Duodenal mucosa (tissue), 2 donors: Measurements from ENCODE around the gene SHLD1.
"Not testable (repeated sequence)": the region's sequence is repeated elsewhere in the genome, so short reads cannot be mapped to it uniquely, and the experiment has no call there.

Source experiments
- H3K27ac ChIP-seq: one replicate; pipeline ENCODE4 v1.7.0; 2013; ENCODE audit warnings: low read depth, low read length
- H3K27me3 ChIP-seq, 2 donors: one replicate each; pipeline ENCODE4 v1.7.0; 2013; ENCODE audit warnings: low read length in 2 of 2, control low read depth in 1 of 2; ENCODE audit not compliant: insufficient read depth in 2 of 2, control insufficient read depth in 1 of 2
- H3K36me3 ChIP-seq, 2 donors: one replicate each; pipeline ENCODE4 v1.7.0; 2013; ENCODE audit warnings: low read length in 2 of 2, control low read depth in 1 of 2; ENCODE audit not compliant: insufficient read depth in 2 of 2, control insufficient read depth in 1 of 2
- H3K4me1 ChIP-seq, 2 donors: one replicate each; pipeline ENCODE4 v1.7.0; 2013; ENCODE audit warnings: low read length in 2 of 2, control low read depth in 1 of 2; ENCODE audit not compliant: insufficient read depth in 2 of 2, control insufficient read depth in 1 of 2
- H3K4me3 ChIP-seq, 2 donors: one replicate each; pipeline ENCODE4 v1.7.0; 2013; ENCODE audit warnings: low read length in 2 of 2, low read depth in 1 of 2
- H3K9ac ChIP-seq, 2 donors: one replicate each; pipeline ENCODE4 v1.7.0; 2013; ENCODE audit warnings: low read length in 2 of 2, low read depth in 1 of 2
- H3K9me3 ChIP-seq, 2 donors: one replicate each; pipeline ENCODE4 v1.7.0; 2013; ENCODE audit warnings: low read length in 2 of 2, control low read depth in 1 of 2; ENCODE audit not compliant: control insufficient read depth in 1 of 2

SHLD1 gene

GRCh38 chr20:5734602-5735001 is 15.6 kb upstream of the SHLD1 start:
- H3K4me1 ChIP-seq: peaks cover 22 to 31% of the 10 kb centered on the region in 2 donors
- no peak overlapping the region for H3K4me3 ChIP-seq
- no peaks in the 10 kb centered on the region for H3K27me3 ChIP-seq
- H3K27ac ChIP-seq: no peak overlapping the region
- H3K36me3 ChIP-seq: no peaks in the 10 kb centered on the region
- H3K9ac ChIP-seq: no peak overlapping the region
- no peaks in the 10 kb centered on the region for H3K9me3 ChIP-seq

DNA sequence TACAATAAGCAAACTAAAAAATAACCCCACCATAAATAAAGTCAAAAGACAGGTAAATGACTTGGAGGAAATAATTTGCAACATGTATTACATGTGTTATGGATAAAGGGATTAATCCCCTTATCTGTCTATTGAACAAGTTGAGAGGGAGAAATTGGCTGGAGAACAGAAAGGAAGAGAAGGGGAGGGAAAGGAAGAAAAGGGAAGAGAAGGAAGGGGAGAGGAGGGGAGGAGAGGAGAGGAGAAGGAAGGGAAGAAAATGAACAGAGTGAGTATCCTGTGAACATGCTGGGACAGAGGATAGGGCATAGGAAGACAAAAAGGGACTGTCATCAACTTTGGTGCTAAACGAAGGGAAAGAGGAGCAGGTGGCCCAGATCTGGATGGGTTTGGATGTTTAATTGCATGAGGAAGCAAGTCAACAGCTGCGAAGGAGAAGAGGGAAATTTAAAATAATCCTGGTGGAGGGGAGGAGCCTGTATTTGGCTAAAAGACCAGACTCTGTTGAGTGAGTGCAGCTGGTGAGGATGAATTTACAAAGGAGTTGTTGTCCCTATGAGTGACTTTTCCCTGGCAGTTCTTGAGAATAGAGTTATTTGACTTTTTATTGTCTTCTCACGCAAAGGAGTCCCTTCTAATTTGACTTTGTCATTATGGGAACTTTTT is 14.2 kb upstream of the SHLD1 start:
- no peak overlapping the region for H3K4me3 ChIP-seq
- H3K27ac ChIP-seq: no peak overlapping the region
- H3K9ac ChIP-seq: no peak overlapping the region
- no peaks in the 10 kb centered on the region for H3K27me3 ChIP-seq
- no peaks in the 10 kb centered on the region for H3K9me3 ChIP-seq
- no peaks in the 10 kb centered on the region for H3K36me3 ChIP-seq
- peaks cover 22 to 31% of the 10 kb centered on the region in 2 donors for H3K4me1 ChIP-seq

DNA sequence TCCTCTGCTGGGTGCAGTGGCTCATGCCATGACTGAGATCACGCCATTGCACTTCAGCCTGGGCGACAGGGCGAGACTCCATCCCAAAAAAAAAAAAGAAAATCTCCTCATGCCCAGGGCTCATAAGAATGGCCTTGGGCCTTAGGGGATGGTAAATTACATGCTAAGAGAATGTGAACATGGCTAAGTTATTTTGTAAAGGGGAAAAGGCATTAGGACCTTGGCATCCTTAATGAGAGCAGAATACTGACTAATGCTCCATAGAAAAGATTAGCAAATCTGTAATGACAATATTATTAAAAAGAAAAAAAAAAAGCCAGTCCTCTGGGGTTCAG is 12.6 kb upstream of the SHLD1 start:
- Histone ChIP-seq H3K9me3 (no peaks in the 10 kb centered on the region), H3K27ac (no peak overlapping the region), H3K4me3 (no peak overlapping the region), H3K36me3 (no peaks in the 10 kb centered on the region), H3K27me3 (no peaks in the 10 kb centered on the region), H3K9ac (no peak overlapping the region), H3K4me1 (peaks cover 25 to 27% of the 10 kb centered on the region in 2 donors)

- no peak overlapping the region for H3K27ac ChIP-seq
- H3K27me3 ChIP-seq: no peaks in the 10 kb centered on the region
Measured at GRCh38 chr20:5737966-5738365, 12.2 kb upstream of the SHLD1 start.

DNA sequence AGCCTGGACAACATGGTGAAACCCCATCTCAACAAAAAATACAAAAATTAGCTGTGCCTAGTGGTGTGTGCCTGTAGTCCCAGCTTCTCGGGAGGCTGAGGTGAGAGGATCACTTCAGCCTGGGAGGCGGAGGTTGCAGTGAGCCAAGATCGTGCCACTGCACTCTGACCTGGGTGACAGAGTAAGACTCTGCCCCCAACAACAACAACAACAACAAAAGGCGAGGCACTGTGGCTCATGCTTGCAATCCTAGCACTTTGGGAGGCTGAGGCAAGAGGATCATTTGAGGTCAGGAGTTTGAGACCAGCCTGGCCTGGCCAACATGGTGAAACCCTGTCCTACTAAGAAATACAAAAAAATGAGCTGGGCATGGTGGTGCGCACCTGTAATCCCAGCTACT is 9.6 kb upstream of the SHLD1 start:
- not testable (repeated sequence) for H3K9ac ChIP-seq, H3K4me3 ChIP-seq, H3K27ac ChIP-seq, H3K36me3 ChIP-seq, H3K27me3 ChIP-seq, H3K9me3 ChIP-seq
- H3K4me1 ChIP-seq: peaks cover 26 to 28% of the 10 kb centered on the region in 2 donors

More at GRCh38 chr20:5737966-5738365, 12.2 kb upstream of the SHLD1 start:
- Histone ChIP-seq H3K36me3 (no peaks in the 10 kb centered on the region), H3K4me1 (peaks cover 25 to 27% of the 10 kb centered on the region in 2 donors), H3K9me3 (no peaks in the 10 kb centered on the region), H3K4me3 (no peak overlapping the region), H3K9ac (peak overlapping the region in 1 of 2 donors; percentile 17)

- Histone ChIP-seq H3K27me3 (no peaks in the 10 kb centered on the region), H3K27ac (no peak overlapping the region), H3K36me3 (no peaks in the 10 kb centered on the region), H3K4me1 (peaks cover 29 to 30% of the 10 kb centered on the region in 2 donors), H3K4me3 (no peak overlapping the region), H3K9ac (no peak overlapping the region), H3K9me3 (no peaks in the 10 kb centered on the region)
Measured at GRCh38 chr20:5741089-5741488, 9.1 kb upstream of the SHLD1 start.

DNA sequence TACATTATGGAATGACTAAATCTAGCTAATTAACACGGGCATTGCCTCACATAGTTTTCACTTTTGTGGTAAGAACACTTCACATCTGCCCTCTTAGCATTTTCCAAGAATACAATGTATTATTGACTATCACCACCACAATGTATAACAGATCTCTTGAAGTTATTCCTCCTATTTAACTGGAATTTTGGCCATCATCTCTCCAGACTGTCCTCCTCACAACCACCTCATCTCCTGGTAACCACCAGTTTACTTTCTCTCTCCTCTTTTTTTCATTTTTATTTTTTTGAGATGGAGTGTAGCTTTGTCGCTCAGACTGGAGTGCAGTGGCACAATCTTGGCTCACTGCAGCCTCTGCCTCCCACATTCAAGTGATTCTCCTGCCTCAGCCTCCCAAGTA is 8.2 kb upstream of the SHLD1 start:
- Histone ChIP-seq H3K4me3 (no peak overlapping the region), H3K9ac (no peak overlapping the region), H3K36me3 (no peaks in the 10 kb centered on the region), H3K4me1 (peaks cover 25 to 33% of the 10 kb centered on the region in 2 donors), H3K9me3 (no peaks in the 10 kb centered on the region), H3K27ac (no peak overlapping the region), H3K27me3 (no peaks in the 10 kb centered on the region)

DNA sequence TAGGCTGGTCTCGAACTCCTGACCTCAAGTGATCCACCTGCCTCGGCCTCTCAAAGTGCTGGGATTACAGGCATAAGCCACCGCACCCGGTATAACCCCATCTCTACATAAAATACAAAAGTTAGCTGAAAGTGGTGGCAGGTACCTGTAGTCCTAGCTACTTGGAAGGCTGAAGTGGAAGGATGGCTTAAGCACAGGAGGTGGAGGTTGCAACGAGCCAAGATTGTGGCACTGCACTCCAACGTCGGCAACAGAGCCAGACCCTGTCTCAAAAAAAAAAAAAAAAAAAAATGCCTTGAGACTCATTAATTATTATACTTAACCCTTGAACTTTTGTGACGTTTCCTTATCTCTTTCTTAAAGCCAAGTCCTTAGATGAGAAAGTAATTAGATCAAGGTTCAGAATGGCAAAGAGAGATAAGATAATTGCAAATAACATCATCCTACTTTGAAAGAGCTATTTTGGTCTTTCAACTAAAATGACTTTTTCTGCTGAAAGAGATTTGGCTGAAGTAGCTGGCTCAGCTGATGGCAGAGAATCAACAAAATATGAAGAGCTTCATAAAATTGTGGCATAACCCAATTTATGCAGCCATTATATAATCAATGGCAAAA is 4.7 kb upstream of the SHLD1 start:
- H3K27ac ChIP-seq: no peak overlapping the region
- no peak overlapping the region for H3K9ac ChIP-seq
- no peaks in the 10 kb centered on the region for H3K27me3 ChIP-seq
- H3K4me1 ChIP-seq: peaks cover 11 to 19% of the 10 kb centered on the region in 2 donors
- no peaks in the 10 kb centered on the region for H3K36me3 ChIP-seq
- H3K9me3 ChIP-seq: no peaks in the 10 kb centered on the region
- no peak overlapping the region for H3K4me3 ChIP-seq

- Histone ChIP-seq H3K36me3 (no peaks in the 10 kb centered on the region), H3K9me3 (no peaks in the 10 kb centered on the region), H3K4me1 (peaks cover 11 to 22% of the 10 kb centered on the region in 2 donors), H3K27me3 (no peaks in the 10 kb centered on the region), H3K4me3 (no peak overlapping the region), H3K27ac (no peak overlapping the region), H3K9ac (no peak overlapping the region)
Measured at GRCh38 chr20:5746064-5746463, 4.1 kb upstream of the SHLD1 start.

- Histone ChIP-seq H3K9me3 (no peaks in the 10 kb centered on the region), H3K27ac (no peak overlapping the region), H3K4me3 (no peak overlapping the region)
Measured at GRCh38 chr20:5748246-5748645, 2.0 kb upstream of the SHLD1 start.

More at GRCh38 chr20:5748246-5748645, 2.0 kb upstream of the SHLD1 start:
- no peak overlapping the region for H3K9ac ChIP-seq
- H3K4me1 ChIP-seq: peaks cover 15 to 24% of the 10 kb centered on the region in 2 donors
- no peaks in the 10 kb centered on the region for H3K27me3 ChIP-seq
- H3K36me3 ChIP-seq: no peaks in the 10 kb centered on the region
